ENCODE results near the gene SLC51B.
A peak's percentile ranks its signal among the peaks of the same experiment; 100 is the strongest.
"Not testable (repeated sequence)": the region's sequence is repeated elsewhere in the genome, so short reads cannot be mapped to it uniquely, and the experiment has no call there.

The SLC51B gene

DNA sequence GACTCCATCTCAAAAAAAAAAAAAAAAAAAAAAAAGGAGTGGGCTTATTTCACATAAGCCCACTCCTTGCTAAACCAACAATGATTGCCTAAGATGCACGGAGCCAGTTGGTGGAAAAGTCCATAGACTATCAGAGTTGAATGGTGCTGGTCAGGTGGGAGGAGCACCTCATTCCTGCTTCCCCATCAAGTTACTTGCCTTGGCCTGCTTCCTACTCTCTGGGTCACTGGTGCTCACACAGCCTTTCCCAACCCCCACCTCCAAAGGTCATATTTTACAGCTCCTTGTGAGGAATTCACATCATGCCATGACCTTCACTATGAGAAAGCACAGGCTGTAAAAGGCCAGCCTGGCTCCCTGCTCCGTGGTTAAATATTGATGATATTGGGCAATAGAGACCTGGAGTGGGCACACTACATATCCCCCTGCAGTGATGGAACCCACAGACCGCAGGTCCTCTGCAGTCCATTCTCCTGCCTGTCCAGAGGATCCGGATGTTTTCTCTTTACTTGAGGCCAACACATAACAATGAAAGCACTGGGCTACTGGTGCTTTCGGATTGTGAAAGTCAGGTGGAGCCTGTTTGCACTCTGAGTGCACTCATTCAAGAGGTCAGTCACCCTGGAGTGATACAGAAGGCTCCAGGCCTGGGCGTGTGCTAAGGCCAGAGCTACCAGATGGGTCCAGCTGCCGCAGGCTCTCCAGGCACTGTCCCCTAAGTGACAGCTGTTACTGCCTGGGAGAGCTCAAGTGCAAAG lies at the start of gene SLC51B:
Gene SLC51B, plus strand, starts transcription at position 664 of the 758 bp plus-strand sequence. CDS start 4,618 bp downstream, outside the sequence.
- DNase-seq (ENCODE audit: low read depth) = no peak

DNA sequence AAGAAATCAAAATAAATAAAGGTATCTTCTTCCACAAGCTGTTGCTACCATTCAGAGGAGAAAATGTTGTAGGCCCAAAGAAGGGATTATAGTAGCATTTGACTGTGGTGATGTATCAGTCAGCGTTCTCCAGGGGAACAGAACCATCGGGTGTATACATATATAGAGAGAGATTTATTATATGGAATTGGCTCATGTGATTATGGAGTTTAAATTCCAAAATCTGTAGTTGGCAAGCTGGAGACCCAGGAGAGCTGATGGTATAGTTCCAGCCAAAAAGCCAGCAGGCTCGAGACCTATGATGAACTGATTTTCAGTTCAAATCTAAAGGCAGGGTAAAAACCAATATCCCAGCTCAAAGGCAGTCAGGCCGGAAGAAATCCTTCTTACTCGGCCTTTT lies 48.1 kb upstream of the SLC51B start:
- no peak for DNase-seq (ENCODE audit: low read depth)

- DNase-seq (ENCODE audit: low read depth) = no peak
Measured at GRCh38 chr15:64997745-64998375, 47.3 kb upstream of the SLC51B start.

- DNase-seq (ENCODE audit: low read depth) = no peak
Measured at GRCh38 chr15:65004993-65005392, 40.2 kb upstream of the SLC51B start.

- no peak for DNase-seq (ENCODE audit: low read depth)
Measured at GRCh38 chr15:65006876-65007275, 38.3 kb upstream of the SLC51B start.

DNA sequence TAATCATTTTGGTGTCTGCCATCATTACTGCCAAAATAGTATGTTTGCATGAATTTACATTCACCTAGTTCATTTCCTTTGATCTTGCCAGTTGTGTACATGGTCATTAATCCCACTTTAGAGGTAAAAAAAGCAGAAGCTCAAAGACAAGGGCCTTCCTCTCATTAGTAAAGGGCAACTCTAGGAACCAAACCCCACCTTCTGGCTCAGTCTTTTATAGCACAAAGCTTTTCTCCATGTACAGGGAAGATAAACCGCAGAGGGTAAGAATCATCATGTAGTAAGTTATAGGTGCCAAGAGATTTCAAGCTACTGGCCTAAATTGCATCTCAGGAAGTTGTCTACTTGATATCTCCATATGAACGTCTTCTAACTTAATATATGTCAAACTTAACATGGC lies 36.2 kb upstream of the SLC51B start:
- no peak for DNase-seq (ENCODE audit: low read depth)

GRCh38 chr15:65011198-65011597 lies 34.0 kb upstream of the SLC51B start:
- not testable (repeated sequence) for DNase-seq (ENCODE audit: low read depth)

DNA sequence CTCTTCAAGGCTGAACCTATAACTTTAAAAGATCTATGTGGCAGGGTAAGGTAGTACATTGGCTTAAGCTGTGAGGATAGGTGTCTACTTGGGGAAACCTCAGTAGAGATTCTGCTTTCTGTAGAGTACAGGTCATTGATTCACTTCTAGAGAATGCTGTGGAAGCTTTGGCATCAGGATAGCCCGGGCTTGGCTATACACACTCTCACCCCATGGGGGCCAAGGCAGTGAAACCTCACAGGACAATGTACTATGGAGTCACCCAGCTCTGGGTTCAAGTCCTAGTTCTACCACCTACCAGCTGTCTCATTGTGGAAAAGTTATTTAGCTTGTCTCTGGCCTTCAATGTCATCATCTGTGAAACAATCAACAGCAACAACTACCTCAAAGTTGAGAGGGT lies 24.8 kb upstream of the SLC51B start:
- DNase-seq (ENCODE audit: low read depth) = no peak

GRCh38 chr15:65021488-65021887 lies 23.7 kb upstream of the SLC51B start:
- no peak for DNase-seq (ENCODE audit: low read depth)

DNA sequence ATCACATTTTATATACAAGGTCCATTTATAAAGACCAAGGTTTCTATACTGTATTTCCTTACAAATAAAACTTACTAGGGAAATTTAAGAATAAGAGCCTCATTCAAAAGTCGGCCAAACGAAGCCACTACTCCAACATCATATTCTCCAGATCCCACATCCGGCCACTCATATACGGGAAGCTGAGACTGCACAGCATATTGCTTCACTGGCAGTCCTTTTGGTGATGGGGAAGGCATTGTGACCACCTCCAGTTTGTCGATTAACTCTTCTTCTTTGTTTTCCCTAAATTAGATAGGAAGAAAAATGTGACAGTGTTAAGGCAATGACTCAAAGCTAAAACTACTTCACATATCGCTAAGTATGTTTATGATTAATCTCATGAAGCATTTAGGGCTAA lies 18.4 kb upstream of the SLC51B start:
- DNase-seq (ENCODE audit: low read depth) = no peak

GRCh38 chr15:65027593-65027992 lies 17.6 kb upstream of the SLC51B start:
- no peak for DNase-seq (ENCODE audit: low read depth)

DNA sequence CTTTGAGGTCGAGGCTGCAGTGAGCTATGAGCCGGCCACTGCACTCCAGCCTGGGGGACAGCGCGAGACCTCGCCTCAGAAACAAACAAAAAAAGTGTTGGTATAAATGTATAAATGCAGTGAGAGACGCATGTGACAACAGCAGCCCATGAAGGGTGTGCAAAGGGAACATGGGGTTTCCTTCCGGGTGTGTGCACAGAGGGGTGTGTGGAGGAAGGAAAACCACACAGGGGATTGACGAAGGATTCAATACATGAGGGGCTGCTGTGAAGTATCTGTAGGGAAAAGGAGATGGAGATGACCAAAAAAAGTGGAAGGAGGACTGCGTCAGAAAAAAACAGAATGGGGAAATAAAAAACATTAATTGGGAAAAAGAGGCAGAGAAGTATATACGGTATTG lies 16.8 kb upstream of the SLC51B start:
- no peak for DNase-seq (ENCODE audit: low read depth)

DNA sequence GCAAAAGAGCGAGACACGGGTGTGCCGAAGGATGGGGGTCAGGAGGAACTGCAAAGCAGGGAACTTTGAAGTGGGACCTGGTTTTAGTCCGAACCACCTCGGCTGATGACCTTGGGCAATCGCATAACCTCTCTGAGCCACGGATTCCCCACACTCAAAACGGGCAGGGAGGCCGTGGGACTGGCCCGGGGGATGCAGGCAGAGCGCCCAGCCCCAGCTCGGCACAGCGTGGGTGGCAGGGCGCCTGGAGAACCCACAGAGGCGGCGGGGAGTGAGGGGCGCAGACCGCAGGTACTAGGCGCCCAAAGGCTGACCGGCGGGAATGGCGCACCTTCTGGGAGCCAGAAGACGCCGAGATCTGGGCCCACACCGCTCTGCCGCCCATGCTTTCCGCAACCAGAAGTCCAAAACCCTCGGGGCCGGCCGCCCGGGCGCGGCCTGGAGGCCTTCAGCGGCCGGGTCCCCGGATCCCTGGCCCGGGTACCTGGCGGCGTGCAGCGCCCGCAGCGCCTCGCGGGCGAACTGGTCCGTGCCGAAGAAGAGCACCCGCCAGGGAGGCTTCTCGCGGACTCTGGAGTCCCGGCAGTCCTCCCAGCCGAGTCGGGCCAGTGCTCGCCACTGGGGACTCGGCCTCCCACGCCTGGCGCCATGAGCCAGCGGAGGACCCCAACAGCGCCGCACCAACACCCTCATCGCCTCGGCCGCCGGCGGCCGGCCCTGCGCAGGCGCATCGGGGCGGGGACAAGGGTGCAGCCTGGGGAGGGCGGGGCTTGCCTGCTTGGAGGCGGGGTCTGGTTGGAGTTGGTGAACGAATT lies 16.1 kb upstream of the SLC51B start, which contains the start of gene MTFMT:
Gene MTFMT, minus strand, starts transcription at position 719 of the 815 bp plus-strand sequence. Its CDS starts 26 bp downstream, at position 693.
- peak; percentile 95 for DNase-seq (ENCODE audit: low read depth)

DNA sequence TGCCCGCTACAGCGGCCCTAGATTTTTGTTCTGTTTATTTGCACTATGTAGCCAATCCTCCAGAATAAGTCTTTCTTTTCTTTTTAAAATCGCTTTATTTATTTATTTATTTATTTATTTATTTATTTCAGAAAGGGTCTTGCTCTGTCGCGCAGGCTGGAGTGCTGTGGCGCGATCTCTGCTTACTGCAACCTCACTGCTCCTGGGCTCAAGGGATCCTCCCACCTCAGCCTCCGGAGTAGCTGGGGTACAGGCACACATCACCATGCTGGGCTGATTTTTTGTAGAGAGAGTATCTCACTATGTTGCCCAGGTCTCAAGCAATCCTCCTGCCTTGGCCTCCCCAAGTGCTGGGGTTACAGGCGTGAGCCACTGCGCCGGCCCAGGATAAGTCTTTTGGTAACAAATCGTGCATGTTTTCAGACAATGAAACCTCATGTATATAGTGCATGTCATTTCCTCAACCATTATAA lies 15.4 kb upstream of the SLC51B start:
- no peak for DNase-seq (ENCODE audit: low read depth)

- DNase-seq (ENCODE audit: low read depth) = peak; percentile 37
Measured at GRCh38 chr15:65032801-65033537, 12.2 kb upstream of the SLC51B start.

- DNase-seq (ENCODE audit: low read depth) = no peak
Measured at GRCh38 chr15:65033659-65034269, 11.4 kb upstream of the SLC51B start.

- no peak for DNase-seq (ENCODE audit: low read depth)
Measured at GRCh38 chr15:65034719-65035118, 10.5 kb upstream of the SLC51B start.

- DNase-seq (ENCODE audit: low read depth) = no peak
Measured at GRCh38 chr15:65037309-65037708, 7.9 kb upstream of the SLC51B start.

- no peak for DNase-seq (ENCODE audit: low read depth)
Measured at GRCh38 chr15:65038428-65038827, 6.8 kb upstream of the SLC51B start.

DNA sequence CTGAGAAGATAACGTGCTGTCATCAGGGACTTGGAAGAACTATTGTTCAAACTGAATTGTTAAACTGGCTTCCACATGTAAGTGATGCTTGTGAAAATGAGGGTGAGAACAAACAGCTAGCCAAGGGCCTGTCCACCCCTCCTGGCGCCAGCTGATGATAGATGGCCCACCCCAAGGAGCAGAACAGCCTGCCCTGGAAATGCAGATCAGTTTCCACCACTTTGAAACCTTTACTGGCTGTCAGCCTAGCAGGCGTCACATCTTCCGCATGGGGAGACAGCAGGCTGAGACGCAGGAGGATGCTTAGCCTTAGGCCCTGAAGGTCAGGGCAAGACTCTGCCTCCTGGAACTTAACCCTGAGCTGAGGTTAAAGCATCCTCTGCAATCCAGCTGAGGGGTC lies 6.4 kb upstream of the SLC51B start:
- DNase-seq (ENCODE audit: low read depth) = no peak

GRCh38 chr15:65040461-65040860 lies 4.7 kb upstream of the SLC51B start:
- DNase-seq (ENCODE audit: low read depth) = no peak

Data from activated T-cell treated with anti-CD3 and anti-CD28 coated beads for 48 hours (primary cell).